Measurements from ENCODE around the gene CTDSPL. TPM values are rescaled to one million over a fixed set of nuclear protein-coding genes. Genes with fewer than 3 reads are reported as not detected.
A peak's percentile ranks its signal among the peaks of the same experiment; 100 is the strongest.

The CTDSPL gene
- total and polyA plus RNA-seq, 7 donors: 19.1 to 69.1 (median 46.3) TPM

DNA sequence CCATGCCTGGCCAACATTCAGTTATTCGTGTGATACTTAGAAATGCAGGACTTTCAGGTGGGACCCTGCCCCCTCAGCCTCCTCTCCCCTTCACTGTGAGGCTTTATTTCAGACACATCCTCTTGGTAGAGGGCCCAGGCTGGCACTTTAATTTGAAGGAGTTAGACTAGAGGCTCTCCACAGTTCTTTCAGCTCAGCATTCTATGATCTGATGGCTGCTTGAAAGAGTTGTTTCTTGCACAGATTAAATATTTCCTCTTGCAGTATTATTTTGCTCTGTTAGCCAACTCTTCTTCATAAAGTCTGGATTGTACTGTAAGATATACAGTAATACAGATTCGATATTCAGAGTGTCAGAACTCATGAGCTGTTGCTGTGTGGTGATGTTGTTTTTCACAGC, 35.1 kb downstream of the CTDSPL start:
- DNase-seq: no peak
- Histone ChIP-seq H3K27ac (no peak overlapping the region), H3K4me1 (peaks cover 0 to 75% (median 46%) of the 10 kb centered on the region in 4 donors), H3K9me3 (no peaks in the 10 kb centered on the region), H3K27me3 (no peaks in the 10 kb centered on the region), H3K4me3 (no peak overlapping the region), H3K36me3 (no peaks in the 10 kb centered on the region)
- intact Hi-C loops (cut with DNase I): loop anchor here (5.0 kb wide), 1 partner anchor 45 kb away; no protein-coding TSS in a partner anchor
- no peak for TF ChIP-seq POLR2AphosphoS5 (IDR thresholded peaks at IDR 0.05)
- TF ChIP-seq CTCF (IDR thresholded peaks at IDR 0.05): no peak
- no peak for TF ChIP-seq EP300 (IDR thresholded peaks at IDR 0.05)
- no peak for TF ChIP-seq POLR2A (IDR thresholded peaks at IDR 0.05)
- WGBS, 2 donors: 77% methylated on average over 2 of the region's 2 CpGs

GRCh38 chr3:37897763-37898162, 36.1 kb downstream of the CTDSPL start:
- H3K4me3 ChIP-seq: no peak overlapping the region
- DNase-seq: no peak
- 69 to 71% methylated on average over 6 of the region's 6 CpGs for WGBS, 2 donors
- intact Hi-C loops (cut with DNase I): loop anchor here (5.0 kb wide), 1 partner anchor 45 kb away; no protein-coding TSS in a partner anchor
- no peaks in the 10 kb centered on the region for H3K36me3 ChIP-seq
- no peak for TF ChIP-seq EP300 (IDR thresholded peaks at IDR 0.05)
- TF ChIP-seq POLR2AphosphoS5 (IDR thresholded peaks at IDR 0.05): peak in 1 of 4 donors; percentile 9
- H3K27ac ChIP-seq: peak overlapping the region in 3 of 4 donors; percentile 39 to 58 (median 50)
- peaks cover 0 to 73% (median 40%) of the 10 kb centered on the region in 4 donors for H3K4me1 ChIP-seq
- no peaks in the 10 kb centered on the region for H3K27me3 ChIP-seq
- no peaks in the 10 kb centered on the region for H3K9me3 ChIP-seq

DNA sequence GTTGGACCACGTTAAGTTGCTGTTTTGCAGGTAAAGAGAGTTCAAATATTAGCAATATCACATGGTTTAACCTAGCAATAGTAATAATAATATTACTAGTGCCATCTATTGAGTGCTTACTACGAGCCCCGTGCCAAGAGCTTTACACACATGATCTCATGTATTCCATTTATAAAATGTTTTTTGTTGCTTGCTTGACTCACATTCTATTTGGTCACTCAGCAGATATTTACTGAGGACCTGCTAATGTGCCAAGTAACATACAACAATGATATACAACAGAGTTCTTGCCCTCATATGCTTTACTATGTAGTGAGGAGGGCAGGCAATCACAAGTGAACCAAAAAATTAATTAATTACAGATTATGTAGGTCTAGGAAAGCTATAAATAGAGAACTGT, 36.7 kb downstream of the CTDSPL start:
- no peak for DNase-seq
- H3K4me1 ChIP-seq: peaks cover 0 to 71% (median 36%) of the 10 kb centered on the region in 4 donors
- peak overlapping the region in 3 of 4 donors; percentile 39 to 58 (median 50) for H3K27ac ChIP-seq
- 79 to 86% methylated on average over 3 of the region's 3 CpGs for WGBS, 2 donors
- no peaks in the 10 kb centered on the region for H3K27me3 ChIP-seq
- H3K36me3 ChIP-seq: no peaks in the 10 kb centered on the region
- no peak for TF ChIP-seq EP300 (IDR thresholded peaks at IDR 0.05)
- no peak for TF ChIP-seq POLR2A (IDR thresholded peaks at IDR 0.05)
- no peak for TF ChIP-seq POLR2AphosphoS5 (IDR thresholded peaks at IDR 0.05)
- TF ChIP-seq CTCF (IDR thresholded peaks at IDR 0.05): no peak
- H3K4me3 ChIP-seq: no peak overlapping the region
- H3K9me3 ChIP-seq: no peaks in the 10 kb centered on the region
- intact Hi-C loops (cut with DNase I): loop anchor here (5.0 kb wide), 1 partner anchor 44 kb away; no protein-coding TSS in a partner anchor

DNA sequence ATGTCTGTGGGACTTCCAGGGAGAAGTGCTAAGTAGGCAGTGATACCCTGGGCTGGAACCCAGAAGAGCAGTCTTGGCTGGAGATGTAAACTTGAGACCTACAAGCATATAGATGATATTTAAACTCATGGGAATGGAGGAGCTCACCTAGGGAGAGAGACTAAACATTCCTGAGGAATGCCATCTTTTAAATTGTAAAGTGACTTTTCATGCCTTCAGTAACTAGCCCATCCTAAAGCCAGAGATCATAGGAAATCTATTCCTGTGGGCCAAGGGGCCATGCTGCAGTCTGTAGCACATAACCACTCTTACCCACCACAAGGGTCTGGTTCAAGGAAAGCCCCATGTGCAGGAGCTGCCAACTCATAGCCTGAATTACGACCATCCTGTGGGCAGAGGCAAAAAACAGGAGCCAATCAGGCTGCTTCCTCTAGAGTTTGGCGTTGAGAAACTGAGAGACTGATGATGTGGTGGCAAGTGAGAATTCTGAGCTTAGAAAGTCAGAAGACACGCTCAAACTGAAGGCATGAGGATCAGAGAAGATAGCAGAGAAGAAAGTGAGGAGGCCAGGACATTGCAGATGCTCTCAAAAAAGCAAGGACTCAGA, 37.5 kb downstream of the CTDSPL start:
- Histone ChIP-seq H3K4me3 (no peak overlapping the region), H3K9me3 (no peaks in the 10 kb centered on the region), H3K27me3 (no peaks in the 10 kb centered on the region), H3K36me3 (no peaks in the 10 kb centered on the region), H3K27ac (peak overlapping the region in 1 of 4 donors; percentile 50), H3K4me1 (peaks cover 0 to 71% (median 36%) of the 10 kb centered on the region in 4 donors)
- DNase-seq: no peak
- WGBS, 2 donors: 69 to 85% methylated on average over 3 of the region's 3 CpGs
- TF ChIP-seq POLR2A (IDR thresholded peaks at IDR 0.05) (no peak), EP300 (IDR thresholded peaks at IDR 0.05) (no peak), POLR2AphosphoS5 (IDR thresholded peaks at IDR 0.05) (no peak), CTCF (IDR thresholded peaks at IDR 0.05) (no peak)
- intact Hi-C loops (cut with DNase I): loop anchor here (5.0 kb wide), 1 partner anchor 43 kb away; no protein-coding TSS in a partner anchor

DNA sequence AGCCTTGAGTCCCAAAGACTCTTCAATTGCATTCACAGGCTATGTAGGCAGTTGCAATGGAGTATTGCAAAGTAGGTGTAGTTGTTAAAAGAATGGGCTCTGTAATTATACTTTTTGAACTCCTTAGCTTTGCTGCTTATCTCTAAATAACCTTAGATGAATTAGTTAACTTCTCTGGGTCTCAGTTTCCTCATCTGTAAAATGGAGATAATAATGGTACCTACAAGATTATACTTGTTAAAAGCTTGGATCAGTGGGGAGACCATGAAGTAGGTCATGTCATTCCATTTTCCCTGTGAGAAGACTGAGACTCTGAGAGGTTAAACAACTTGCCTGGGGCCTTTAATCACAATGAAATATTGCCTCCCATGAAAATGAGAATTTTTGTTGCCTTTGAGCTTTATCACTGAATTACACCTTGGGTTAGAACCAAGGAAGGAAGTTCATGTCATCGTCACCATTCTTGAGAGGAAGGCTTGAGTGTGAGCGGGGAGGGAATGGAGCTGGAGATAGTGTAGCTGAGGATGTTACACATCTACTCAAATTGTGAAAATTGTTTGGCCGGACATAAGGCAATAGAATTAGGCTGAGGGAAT, 38.1 kb downstream of the CTDSPL start:
- TF ChIP-seq POLR2A (IDR thresholded peaks at IDR 0.05) (no peak), EP300 (IDR thresholded peaks at IDR 0.05) (no peak), POLR2AphosphoS5 (IDR thresholded peaks at IDR 0.05) (no peak), CTCF (IDR thresholded peaks at IDR 0.05) (no peak)
- H3K4me1 ChIP-seq: peaks cover 0 to 75% (median 42%) of the 10 kb centered on the region in 4 donors
- H3K4me3 ChIP-seq: no peak overlapping the region
- intact Hi-C loops (cut with DNase I): loop anchor here (5.0 kb wide), 1 partner anchor 42 kb away; no protein-coding TSS in a partner anchor
- no peaks in the 10 kb centered on the region for H3K36me3 ChIP-seq
- no peaks in the 10 kb centered on the region for H3K27me3 ChIP-seq
- H3K27ac ChIP-seq: no peak overlapping the region
- no peaks in the 10 kb centered on the region for H3K9me3 ChIP-seq
- DNase-seq: no peak
- WGBS, 2 donors: 77 to 85% methylated on average over 3 of the region's 3 CpGs

Data from sigmoid colon (tissue), 7 donors.